Keratinocyte (primary cell): Measurements from ENCODE around the gene WNT7A.

Experiments used
- EZH2 ChIP-seq: IDR thresholded peaks from one replicate; pipeline ENCODE4 v1.6.1; 2012; ENCODE audit warnings: inconsistent platforms, mild to moderate bottlenecking, low read length, moderate library complexity
- TF ChIP-seq, protein P1 (sequence below), 3 experiments: IDR thresholded peaks in 1 of 3; conservative IDR thresholded peaks in 1 of 3; optimal IDR thresholded peaks in 1 of 3; 2 replicates in 2 of 3; 3 replicates in 1 of 3; pipeline versions ENCODE3 to v1.5.1; 2011; ENCODE audit warnings: low read length in 3 of 3, mild to moderate bottlenecking in 3 of 3, moderate library complexity in 2 of 3, control low read depth in 1 of 3, inconsistent platforms in 1 of 3; ENCODE audit not compliant: insufficient read depth in 2 of 3; ENCODE audit errors: extremely low read depth in 1 of 3

DNA sequence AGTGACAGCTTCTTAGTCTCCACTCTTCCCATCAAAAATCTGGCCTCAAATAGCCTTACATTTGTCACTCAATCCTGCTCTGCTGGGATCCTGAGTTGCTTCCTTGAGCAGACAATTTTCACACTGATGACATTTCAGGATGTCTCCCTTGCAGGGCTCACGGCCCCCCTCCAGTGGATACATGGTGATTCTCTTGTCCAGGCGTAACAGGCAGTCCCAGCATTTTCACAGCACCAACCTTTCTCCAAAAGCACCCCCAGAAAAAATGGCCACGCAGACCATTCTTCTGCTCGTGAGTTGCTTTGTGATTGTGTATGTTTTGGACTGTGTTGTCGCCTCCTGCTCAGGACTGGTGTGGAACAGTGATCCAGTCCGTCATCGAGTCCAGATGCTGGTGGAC, 47.4 kb upstream of the WNT7A start:
- TF ChIP-seq, protein P1, sequence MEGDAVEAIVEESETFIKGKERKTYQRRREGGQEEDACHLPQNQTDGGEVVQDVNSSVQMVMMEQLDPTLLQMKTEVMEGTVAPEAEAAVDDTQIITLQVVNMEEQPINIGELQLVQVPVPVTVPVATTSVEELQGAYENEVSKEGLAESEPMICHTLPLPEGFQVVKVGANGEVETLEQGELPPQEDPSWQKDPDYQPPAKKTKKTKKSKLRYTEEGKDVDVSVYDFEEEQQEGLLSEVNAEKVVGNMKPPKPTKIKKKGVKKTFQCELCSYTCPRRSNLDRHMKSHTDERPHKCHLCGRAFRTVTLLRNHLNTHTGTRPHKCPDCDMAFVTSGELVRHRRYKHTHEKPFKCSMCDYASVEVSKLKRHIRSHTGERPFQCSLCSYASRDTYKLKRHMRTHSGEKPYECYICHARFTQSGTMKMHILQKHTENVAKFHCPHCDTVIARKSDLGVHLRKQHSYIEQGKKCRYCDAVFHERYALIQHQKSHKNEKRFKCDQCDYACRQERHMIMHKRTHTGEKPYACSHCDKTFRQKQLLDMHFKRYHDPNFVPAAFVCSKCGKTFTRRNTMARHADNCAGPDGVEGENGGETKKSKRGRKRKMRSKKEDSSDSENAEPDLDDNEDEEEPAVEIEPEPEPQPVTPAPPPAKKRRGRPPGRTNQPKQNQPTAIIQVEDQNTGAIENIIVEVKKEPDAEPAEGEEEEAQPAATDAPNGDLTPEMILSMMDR (optimal IDR thresholded peaks at IDR 0.05 in 1 of 3, IDR thresholded peaks at IDR 0.05 in 1 of 3, conservative IDR thresholded peaks at IDR 0.05 in 1 of 3; ENCODE audit: extremely low read depth in 1 of 3, insufficient read depth in 2 of 3, low read length in 3 of 3) = peak in 2 of 3 experiments; percentile 8 to 10
- TF ChIP-seq EZH2 = no peak
